IPS-11a (cell line): ENCODE data around the gene INTS6L.
"Not testable (repeated sequence)": the region's sequence is repeated elsewhere in the genome, so short reads cannot be mapped to it uniquely, and the experiment has no call there.

Experiments used
- H3K4me3 ChIP-seq: one replicate; pipeline ENCODE4 v1.5.1; 2013; ENCODE audit warnings: low read depth, low read length, control low read depth

The INTS6L gene

DNA sequence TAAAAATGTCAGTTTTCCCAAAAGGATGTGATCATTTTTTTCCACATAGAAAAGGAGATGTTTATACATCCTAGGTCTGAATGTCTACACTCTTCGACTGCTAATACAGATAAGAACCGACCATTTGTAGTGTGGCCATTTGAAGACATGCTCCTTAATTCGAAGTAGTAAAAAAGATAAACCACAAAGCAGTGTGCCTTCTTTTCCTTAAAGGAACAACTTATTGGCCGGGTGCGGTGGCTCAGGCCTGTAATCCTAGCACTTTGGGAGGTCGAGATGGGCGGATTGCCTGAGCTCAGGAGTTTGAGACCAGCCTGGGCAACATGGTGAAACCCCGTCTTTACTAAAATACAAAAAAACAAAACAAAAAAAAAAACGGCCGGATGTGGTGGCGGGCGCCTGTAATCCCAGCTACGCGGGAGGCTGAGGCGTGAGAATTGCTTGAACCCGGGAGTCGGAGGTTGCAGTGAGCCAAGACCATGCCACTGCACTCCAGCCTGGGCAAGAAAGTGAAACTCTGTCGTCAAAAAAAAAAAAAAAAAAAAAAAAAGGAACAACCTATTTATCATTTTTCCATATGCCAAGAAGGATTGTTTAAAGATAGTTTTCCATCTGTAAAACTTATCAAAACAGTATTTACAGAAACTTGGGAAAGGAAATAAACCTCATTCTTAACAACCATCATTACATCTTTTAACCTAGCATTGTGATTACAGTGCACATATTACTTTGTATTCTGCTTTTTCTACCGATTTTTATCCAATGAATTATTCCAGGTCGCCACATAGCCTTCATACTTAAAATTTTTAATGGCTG lies 2.6 kb downstream of the INTS6L start:
- H3K4me3 ChIP-seq: no peak overlapping the region

DNA sequence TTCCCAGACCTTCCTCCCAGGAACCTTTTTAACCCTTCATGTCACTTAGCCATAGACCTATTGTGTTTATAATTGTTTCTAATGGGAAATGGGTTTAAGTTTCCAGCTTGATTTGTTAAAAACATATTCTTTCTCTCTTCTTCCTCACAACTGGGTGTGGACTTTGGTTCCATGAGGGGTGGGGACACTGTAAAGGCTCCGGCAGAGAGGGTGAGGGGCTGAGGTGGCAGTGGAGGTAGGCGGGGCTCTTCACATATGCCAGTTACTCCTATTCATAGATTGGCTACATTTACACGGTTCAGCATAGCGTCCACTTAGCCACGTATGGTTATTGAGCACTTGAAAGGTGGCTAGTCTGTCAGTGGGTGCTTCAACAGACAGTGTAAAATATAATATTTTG lies 7.8 kb downstream of the INTS6L start:
- H3K4me3 ChIP-seq: no peak overlapping the region

DNA sequence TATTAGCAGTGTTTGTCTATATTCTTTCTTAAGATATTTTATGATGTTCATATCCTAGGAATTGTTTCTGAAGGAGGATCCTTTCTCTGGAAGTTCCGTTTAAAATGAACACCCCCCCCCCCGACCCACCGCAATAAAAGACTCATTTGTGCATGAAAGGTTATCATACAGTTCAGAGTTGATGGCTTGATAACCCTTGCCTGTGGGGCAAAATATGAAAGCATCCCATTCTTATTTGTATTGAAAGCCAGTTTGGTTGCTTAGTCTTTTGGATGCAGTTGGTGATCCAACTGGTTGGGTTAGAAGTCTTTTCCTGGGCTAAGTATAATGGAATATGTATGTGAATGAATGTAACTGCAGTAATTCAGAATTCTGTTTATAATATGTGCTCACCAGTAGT lies 8.3 kb downstream of the INTS6L start:
- H3K4me3 ChIP-seq: no peak overlapping the region

DNA sequence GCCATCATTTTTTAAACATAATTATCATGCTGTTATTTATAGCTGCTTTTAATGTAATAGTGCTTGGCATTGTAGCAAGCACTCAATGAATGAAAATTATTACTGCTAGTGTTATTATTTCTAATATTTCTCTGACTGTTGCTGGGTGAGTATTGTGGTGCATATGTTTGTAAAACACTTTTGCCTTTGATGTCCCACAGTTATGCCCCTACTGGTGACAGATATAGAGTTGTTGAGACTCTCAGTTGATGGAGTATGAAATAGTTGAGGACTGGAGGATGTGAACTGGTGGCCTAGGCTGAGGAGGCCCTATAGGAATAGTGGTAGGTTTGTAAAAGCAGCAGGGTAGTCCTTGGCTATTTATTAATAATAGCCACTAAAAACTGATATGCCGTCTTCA lies 9.6 kb downstream of the INTS6L start:
- H3K4me3 ChIP-seq: no peak overlapping the region

DNA sequence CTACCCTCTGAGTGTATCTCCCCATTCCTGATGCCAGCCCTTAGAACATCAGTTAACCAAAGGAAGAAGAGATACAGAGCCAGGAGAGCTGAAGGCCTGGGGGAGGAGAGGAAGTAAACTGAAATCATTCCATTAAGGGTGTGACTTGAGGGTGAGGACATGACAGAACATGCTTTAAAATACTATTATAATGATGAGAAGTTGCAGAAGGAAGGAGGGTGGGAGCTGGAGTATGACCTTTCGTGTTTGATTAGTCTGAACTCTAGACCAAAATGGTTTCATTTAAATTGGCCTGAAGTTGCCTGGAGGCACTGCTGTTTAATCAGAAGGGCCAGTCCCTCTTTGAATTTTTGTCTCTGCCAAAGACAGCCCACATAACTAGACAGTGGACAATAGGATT lies 11.4 kb downstream of the INTS6L start:
- H3K4me3 ChIP-seq: no peak overlapping the region

DNA sequence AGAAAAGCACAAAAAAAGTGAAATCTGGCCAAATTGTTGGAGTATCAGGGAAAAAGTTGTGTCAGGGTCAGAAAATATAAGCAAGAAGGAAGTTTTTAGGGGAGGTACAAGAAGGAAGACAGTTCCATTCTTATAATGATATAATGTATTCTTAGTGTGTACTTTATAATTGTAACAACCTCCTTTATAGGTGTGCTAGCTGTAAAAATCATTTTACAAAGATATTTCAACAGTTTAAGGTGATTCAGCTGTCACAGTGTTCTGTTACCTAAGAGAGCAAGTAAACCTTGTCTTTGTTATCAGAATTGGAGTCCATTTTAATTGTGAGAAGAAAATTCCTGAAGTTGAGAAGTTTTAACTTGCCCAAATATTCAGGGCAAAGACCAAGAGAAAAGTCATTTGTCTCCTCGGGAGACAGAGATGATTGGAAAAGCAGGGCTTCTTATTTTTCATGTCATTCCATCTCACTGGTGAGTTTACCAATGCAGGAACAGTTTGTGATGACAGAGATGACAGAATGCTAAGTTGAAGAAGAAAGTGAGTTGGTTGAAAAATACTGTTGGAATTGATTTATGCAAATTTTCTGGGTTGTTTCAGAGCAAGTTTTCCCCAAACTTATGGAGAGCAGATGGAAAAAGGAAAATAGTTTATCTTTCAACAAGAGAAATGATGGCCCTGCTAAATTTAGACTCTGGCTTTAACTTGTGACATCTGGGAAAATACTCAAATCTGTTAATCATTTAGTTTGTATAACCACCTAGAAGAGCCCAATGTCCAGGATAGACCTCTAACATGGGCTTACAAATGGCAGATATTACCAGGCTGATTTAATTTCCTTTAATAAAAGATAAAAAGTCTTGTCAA lies 14.8 kb downstream of the INTS6L start:
- H3K4me3 ChIP-seq: no peak overlapping the region

DNA sequence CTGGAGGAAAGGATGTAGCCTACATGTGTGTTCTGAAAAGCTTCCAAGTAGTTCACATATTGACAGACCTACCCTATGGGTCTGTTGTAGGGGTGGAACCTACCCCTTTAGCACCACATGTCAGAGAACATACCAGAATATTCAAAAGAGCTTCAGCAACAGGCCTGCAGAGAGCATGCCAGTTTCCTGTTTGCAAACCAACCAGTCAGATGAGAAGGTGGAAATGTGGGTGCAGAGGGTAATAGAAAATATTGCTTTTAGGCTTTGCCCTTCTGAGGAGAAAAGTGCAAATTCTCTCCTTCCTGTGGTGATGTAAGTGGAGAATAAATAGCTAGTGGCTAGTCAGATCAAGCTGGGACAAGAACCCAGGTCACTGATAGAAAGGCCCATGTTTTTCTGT lies 16.4 kb downstream of the INTS6L start:
- H3K4me3 ChIP-seq: no peak overlapping the region

DNA sequence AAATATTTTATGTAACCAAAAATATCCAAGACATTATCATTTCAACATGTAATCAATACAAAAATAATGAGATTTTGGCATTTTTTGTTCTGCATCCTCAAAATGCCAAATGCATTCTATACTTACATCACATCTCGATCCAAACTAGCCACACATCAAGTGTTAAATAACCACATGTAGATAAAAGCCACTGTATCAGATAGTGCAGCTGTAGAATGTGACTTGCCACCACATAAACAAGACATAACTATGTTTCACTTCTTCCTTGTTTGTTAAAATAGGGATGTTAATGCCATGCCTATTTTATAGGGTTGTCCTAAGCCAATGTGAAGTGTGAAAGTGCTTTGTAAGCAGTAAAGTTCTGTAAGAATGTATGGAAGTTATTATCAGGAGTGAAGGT lies 20.9 kb downstream of the INTS6L start:
- H3K4me3 ChIP-seq: no peak overlapping the region

DNA sequence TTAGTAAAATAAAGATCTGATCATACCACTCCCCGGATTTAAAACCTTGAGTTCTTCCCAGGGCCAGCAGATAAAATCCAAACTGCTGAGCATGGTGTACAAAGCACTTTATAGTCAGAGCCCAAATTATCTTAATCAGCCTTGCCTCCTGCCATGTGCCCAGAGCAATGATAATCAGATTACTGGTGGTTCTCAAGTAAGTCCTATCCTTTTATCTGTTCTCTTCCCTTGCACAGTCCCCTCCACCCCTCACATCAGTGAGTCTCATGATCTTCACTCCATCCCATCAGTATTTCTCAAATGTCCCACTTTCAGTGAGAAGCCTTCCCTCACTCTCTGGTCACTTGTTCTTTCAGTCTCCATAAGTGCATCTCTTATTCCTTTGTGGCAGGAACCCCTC lies 22.7 kb downstream of the INTS6L start:
- H3K4me3 ChIP-seq: no peak overlapping the region

DNA sequence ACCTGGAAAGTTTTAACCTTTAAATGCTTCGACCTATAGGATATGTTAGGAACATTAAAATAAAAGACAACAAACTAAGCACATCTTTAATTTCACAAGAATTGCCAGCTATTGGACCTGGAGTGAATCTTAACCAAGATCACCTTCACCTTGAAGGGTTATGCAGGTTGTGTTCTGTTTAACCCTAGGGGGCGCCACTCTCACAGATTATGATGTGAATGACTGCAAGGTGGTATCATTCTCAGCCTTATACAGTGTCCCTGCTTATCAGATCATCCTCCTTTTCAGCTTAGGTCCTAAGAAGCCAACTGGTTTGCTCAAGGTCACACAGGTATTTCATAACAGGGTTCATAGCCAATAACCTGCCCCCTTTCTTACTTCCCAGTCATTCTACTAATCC lies 23.5 kb downstream of the INTS6L start:
- no peak overlapping the region for H3K4me3 ChIP-seq

DNA sequence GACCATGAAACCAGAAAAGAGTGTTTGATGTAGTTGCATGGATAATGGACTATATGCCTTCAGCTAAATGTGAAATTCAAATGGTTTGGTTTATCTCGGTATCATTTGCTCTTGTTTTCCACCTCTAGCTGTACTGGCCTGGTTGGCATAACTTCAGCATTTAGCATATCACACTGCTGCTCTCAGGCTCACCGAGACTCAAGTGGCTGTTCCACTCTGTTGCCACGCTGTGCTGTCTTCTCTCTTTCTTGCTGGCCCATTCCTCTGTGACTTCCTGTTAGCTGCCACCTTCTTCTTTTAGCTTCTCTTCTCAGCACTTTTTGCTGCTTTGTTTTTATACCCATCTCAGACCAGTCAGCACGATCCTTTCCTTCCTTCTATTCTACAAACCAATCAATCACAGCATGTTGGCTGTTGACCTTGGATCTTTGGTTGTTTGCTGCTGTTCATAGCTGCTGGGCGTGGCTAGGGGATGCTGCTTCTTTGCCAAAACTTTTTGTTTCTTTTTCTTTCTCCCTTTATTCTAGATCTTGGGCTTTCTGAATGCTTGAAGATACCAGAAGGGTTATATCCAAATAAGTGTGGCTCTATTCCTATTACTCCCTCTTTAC lies 24.0 kb downstream of the INTS6L start:
- H3K4me3 ChIP-seq: no peak overlapping the region

DNA sequence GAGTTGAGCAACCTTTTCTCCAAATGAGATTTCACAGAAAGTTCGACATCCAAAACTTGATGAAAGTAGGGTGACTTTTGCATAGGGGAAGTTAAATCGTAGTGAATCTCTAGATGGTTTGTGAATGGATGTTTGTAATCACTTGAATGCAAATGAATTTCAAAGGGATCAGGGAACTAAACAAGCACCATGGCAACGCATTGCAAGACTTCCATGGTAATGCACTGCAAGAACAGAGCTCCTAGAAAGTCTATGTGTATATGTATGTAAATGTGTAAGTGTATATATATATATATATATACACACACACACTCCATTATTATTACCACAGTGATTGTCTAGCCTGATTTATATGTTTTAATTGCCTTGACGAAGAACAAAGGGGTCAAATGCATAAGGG lies 27.3 kb downstream of the INTS6L start:
- H3K4me3 ChIP-seq: no peak overlapping the region

DNA sequence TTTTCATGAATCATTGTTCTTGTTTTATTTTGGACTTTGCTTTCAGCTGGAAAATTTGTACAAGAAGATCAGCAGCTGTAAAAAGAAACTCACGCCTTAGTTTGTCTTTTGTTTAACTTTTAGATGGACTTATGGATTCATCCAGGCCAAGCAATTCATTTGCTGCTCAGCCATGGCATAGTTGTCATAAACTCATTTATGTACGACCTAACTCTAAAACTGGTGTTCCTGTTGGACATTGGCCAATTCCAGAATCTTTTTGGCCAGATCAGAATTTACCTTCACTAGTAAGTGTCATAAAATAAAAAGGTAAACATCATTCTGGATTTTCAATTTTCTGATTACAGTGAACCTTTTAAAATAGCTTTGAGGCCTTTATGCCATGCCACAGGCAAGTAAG lies 29.1 kb downstream of the INTS6L start:
- no peak overlapping the region for H3K4me3 ChIP-seq

DNA sequence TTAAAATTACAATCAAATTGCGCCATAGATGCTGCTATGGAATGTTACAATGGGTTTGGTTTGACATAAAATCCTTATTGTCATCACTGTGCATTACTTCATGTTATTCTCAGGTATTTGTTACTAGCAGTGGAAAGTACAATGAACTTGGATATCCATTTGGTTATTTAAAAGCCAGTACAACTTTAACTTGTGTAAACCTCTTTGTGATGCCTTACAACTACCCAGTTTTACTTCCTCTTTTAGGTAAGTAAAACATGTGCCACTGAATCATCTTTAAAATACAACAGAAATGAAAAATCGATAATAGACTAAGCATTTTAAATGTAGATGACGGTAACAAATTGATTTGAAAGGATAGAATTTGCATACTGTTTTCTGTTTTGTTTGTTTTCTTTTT lies 35.6 kb downstream of the INTS6L start:
- H3K4me3 ChIP-seq: no peak overlapping the region

DNA sequence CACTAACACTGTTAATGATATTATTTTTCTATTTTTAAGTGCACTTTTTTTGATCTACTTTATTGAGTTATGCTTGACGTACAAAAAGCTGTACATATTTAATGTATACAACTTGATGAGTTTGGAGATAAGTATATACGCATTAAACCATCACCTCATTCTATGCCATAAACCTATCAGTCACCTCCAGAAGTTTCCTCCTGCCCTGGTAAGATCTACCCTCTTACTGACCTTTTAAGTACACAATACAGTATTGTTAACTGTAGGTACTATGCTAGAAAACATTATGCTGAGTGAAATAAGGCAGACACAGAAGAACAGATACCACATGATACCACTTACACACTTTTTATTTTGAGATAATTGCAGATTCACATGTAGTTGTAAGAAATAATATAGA lies 36.9 kb downstream of the INTS6L start:
- H3K4me3 ChIP-seq: no peak overlapping the region

DNA sequence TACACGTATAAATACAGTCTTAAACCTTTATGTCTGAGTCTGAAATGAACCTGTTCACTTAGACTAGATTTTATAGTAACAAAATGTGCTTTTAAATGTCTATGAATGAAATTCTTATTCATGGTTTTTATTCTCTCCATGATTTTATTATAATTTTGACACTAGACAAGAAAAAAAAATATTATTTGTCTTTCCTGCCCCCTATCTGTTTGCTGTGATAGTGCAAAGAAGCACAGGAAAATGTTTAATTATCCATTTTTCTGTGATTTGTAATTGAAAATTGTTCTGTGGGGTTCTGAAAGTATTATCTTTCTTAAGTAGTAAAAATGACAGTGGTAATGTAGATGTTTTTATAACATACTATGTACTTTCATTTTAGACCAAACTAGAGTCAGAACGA lies 52.0 kb downstream of the INTS6L start:
- H3K4me3 ChIP-seq: no peak overlapping the region

DNA sequence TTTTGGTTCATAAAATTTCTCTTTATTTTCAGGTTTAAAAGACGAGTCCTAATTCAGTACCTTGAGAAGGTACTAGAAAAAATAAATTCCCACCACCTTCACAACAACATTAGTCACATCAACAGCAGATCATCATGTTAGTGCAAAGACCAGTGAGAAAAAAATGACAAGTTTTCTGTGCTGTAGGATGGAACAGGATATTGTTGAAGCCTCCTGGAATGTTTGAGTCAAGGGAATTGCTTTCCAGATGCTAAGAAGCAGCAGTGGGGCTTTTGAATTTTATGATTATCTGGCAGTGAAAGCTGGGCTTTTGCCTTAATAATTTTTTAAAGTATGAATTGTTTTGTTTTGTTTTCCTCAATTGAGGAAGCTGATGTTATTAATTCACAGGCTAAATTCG lies 61.0 kb downstream of the INTS6L start:
- no peak overlapping the region for H3K4me3 ChIP-seq

DNA sequence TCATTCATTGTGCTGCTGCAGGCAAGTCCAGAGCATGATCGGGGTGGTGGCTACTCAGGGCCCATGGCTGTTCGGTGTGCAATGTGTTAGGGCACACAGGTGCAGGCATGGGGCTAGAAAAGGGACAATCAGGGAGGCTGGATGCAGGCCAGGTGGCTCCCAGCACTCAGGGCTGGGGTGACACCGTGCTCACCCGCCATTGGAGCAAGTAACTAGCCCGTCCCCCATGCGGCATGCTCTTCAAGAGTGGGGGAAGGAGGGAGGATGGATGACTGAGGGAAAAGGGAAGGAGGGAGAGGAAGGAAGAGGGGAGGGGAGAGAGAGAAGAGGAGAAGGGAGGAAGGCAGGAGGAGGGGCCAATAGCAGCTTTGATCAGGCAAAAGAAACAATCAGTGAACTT lies 64.7 kb downstream of the INTS6L start:
- no peak overlapping the region for H3K4me3 ChIP-seq

DNA sequence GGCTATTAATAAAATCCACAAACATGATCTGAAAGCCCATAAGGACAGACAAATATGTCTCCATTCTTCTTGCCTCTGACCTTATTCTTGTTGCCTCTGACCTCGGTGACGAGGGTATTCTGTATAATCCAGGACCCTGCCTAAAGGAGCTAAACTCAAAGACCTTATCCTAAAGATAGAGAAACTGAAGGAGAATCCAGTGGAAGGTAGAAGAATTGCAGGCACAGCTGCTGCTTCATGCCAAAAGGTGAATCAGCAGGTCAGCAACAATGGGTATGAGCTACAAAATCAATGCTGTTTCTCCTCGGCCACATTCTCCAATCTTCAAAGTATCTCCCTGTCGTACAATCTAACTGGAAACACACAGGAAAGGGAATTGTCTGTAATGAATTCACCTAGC lies 71.4 kb downstream of the INTS6L start:
- no peak overlapping the region for H3K4me3 ChIP-seq

DNA sequence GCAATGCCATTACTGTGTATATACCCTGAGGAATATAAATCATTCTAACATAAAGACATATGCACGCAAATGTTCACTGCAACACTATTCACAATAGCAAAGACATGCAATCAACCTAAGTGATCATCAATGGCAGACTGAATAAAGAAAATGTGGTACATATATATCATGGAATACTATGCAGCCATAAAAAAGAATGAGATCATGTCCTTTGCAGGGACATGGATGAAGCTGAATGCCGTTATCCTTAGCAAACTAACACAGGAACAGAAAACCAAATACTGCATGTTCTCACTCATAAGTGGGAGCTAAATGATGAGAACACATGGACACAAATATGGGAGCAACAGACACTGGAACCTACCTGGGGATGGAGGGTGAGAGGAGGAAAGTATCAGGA lies 73.6 kb downstream of the INTS6L start:
- H3K4me3 ChIP-seq: not testable (repeated sequence)

DNA sequence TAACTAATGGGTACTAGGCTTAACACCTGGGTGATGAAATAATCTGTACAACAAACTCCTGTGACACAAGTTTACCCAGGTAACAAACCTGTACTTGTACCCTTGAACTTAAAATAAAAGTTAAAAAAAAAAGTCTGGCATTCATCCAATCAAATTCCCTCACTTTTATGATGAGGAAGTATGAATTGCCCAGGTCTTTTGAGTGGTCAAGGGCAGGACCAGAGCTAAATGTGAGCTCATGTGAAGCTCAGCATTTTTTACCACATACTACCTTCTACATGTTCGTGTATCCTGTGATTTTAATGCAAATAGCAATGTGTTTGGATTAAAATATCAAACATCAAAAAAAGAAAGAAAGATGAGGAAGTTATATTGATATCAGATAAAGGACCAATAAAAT lies 74.0 kb downstream of the INTS6L start:
- H3K4me3 ChIP-seq: not testable (repeated sequence)

DNA sequence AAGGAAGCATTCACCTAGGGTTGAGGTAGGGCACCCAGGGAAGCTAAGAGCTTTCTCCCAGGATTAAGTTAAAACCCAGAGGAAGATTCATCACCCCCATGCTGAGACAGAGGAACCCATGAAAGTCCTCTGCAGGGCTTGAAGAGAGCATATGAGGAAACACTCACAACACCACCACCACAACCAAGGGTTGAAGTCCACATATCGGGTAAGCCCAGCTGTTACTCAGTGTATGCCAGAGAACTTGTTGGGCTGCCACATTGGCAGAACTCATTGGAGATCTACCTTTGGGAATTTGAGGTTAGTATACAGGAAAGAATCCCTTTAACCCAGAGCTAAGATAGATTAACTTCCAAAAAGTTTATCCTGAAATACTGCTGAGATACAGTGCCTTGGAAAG lies 75.1 kb downstream of the INTS6L start:
- no peak overlapping the region for H3K4me3 ChIP-seq
